HEK293 (cell line): Measurements from ENCODE around the gene MYO7A.

Experiments
- CTCF ChIA-PET: fragments of 350-600 bp; formaldehyde crosslinking; extraction: SDS; loops from one replicate; lab custom pipeline; 2021; ENCODE audit warnings: antibody characterized with exemption; lab: Yijun Ruan, JAX
- POLR2A ChIA-PET: fragments of 300-600 bp; formaldehyde crosslinking; extraction: SDS; loops from one replicate; lab custom pipeline; 2020; ENCODE audit warnings: antibody characterized with exemption, inconsistent platforms; lab: Yijun Ruan, JAX
- H3K27ac ChIP-seq: fragments of 200-500 bp; sonication (Bioruptor generic); 2 replicates; pipeline ENCODE4 v1.5.1; 2014; ENCODE audit warnings: low read depth, low read length, control low read depth, inconsistent platforms; ENCODE audit errors: extremely low read depth
- H3K36me3 ChIP-seq, 2 experiments: fragments of 200-500 bp in 1 of 2; sonication (Bioruptor generic) in 1 of 2; 1 replicate in 1 of 2; 2 replicates in 1 of 2; pipeline ENCODE4 v1.5.1; 2014 to 2017; ENCODE audit warnings: inconsistent platforms in 2 of 2, low read length in 2 of 2; ENCODE audit not compliant: control insufficient read depth in 2 of 2, insufficient read depth in 1 of 2
- H3K4me1 ChIP-seq: fragments of 200-500 bp; sonication (Bioruptor generic); 2 replicates; pipeline ENCODE4 v1.5.1; 2014; ENCODE audit warnings: mild to moderate bottlenecking, low read length, inconsistent platforms; ENCODE audit not compliant: control insufficient read depth, insufficient read depth
- H3K4me3 ChIP-seq: 2 replicates; pipeline ENCODE4 v1.5.1; 2011; ENCODE audit warnings: low read depth, mild to moderate bottlenecking, control low read depth, low read length, moderate library complexity
- H3K9me3 ChIP-seq: fragments of 200-500 bp; sonication (Bioruptor generic); 2 replicates; pipeline ENCODE4 v1.5.1; 2014; ENCODE audit warnings: low read depth, low read length, inconsistent platforms; ENCODE audit not compliant: control insufficient read depth, insufficient read depth
- BCL11A ChIP-seq: fragments of 450-650 bp; formaldehyde crosslinking; IDR thresholded peaks from 2 replicates; pipeline ENCODE4 v1.5.1; 2016; ENCODE audit warnings: low read depth, missing biosample characterization, missing genetic modification characterization
- BCL11B ChIP-seq: fragments of 450-650 bp; formaldehyde crosslinking; IDR thresholded peaks from 2 replicates; pipeline ENCODE4 v1.5.1; 2016; ENCODE audit warnings: low read depth, missing biosample characterization, missing genetic modification characterization
- HOXA7 ChIP-seq: sonication (generic); formaldehyde crosslinking; IDR thresholded peaks from 2 replicates; pipeline ENCODE4 v1.8.1; 2022; ENCODE audit warnings: missing genetic modification reagents, borderline replicate concordance
- RBAK ChIP-seq: fragments of 450-650 bp; formaldehyde crosslinking; IDR thresholded peaks from 2 replicates; pipeline ENCODE4 v1.5.1; 2016; ENCODE audit warnings: missing biosample characterization, missing genetic modification characterization
- YY1 ChIP-seq: fragments of 450-650 bp; formaldehyde crosslinking; IDR thresholded peaks from 2 replicates; pipeline ENCODE4 v1.5.1; 2018; ENCODE audit warnings: missing biosample characterization, missing genetic modification characterization
- ZBTB1 ChIP-seq: fragments of 450-650 bp; formaldehyde crosslinking; IDR thresholded peaks from 2 replicates; pipeline ENCODE4 v1.5.1; 2016; ENCODE audit warnings: missing biosample characterization, missing genetic modification characterization
- ZNF169 ChIP-seq: fragments of 450-650 bp; formaldehyde crosslinking; IDR thresholded peaks from 2 replicates; pipeline ENCODE4 v1.5.1; 2016; ENCODE audit warnings: missing biosample characterization, missing genetic modification characterization
- ZNF175 ChIP-seq: fragments of 450-650 bp; formaldehyde crosslinking; IDR thresholded peaks from 2 replicates; pipeline ENCODE4 v1.5.1; 2016; ENCODE audit warnings: missing biosample characterization, missing genetic modification characterization
- ZNF19 ChIP-seq: fragments of 450-650 bp; formaldehyde crosslinking; IDR thresholded peaks from 2 replicates; pipeline ENCODE4; 2016; ENCODE audit warnings: missing biosample characterization, missing genetic modification characterization, low read depth
- ZNF2 ChIP-seq: fragments of 450-650 bp; formaldehyde crosslinking; IDR thresholded peaks from 2 replicates; pipeline ENCODE4 v1.5.1; 2016; ENCODE audit warnings: missing biosample characterization, missing genetic modification characterization
- ZNF324 ChIP-seq: fragments of 450-650 bp; formaldehyde crosslinking; IDR thresholded peaks from 2 replicates; pipeline ENCODE4 v1.5.1; 2016; ENCODE audit warnings: missing biosample characterization, missing genetic modification characterization
- ZNF354C ChIP-seq: fragments of 450-650 bp; formaldehyde crosslinking; IDR thresholded peaks from 2 replicates; pipeline ENCODE4 v1.5.1; 2016; ENCODE audit warnings: missing biosample characterization, missing genetic modification characterization, low read depth, borderline replicate concordance
- ZNF510 ChIP-seq: fragments of 450-650 bp; formaldehyde crosslinking; IDR thresholded peaks from 2 replicates; pipeline ENCODE4 v1.5.1; 2018; ENCODE audit warnings: mild to moderate bottlenecking, missing genetic modification characterization, missing biosample characterization; ENCODE audit not compliant: insufficient replicate concordance
- ZNF514 ChIP-seq: fragments of 450-650 bp; formaldehyde crosslinking; IDR thresholded peaks from 2 replicates; pipeline ENCODE4 v1.5.1; 2016; ENCODE audit warnings: missing biosample characterization, missing genetic modification characterization
- ZNF548 ChIP-seq: fragments of 450-650 bp; formaldehyde crosslinking; IDR thresholded peaks from 2 replicates; pipeline ENCODE4 v1.5.1; 2016; ENCODE audit warnings: missing biosample characterization, missing genetic modification characterization
- ZNF600 ChIP-seq: fragments of 450-650 bp; formaldehyde crosslinking; IDR thresholded peaks from 2 replicates; pipeline ENCODE4 v1.5.1; 2016; ENCODE audit warnings: missing biosample characterization, missing genetic modification characterization
- ZNF626 ChIP-seq: fragments of 450-650 bp; sonication (Bioruptor Pico); formaldehyde crosslinking; IDR thresholded peaks from 2 replicates; pipeline ENCODE4 v1.5.1; 2018; ENCODE audit warnings: missing biosample characterization, missing genetic modification characterization, inconsistent platforms
- ZNF677 ChIP-seq: fragments of 450-650 bp; IDR thresholded peaks from 2 replicates; pipeline ENCODE4 v1.5.0; 2018; ENCODE audit warnings: missing biosample characterization, mild to moderate bottlenecking, missing genetic modification characterization, moderate library complexity
- ZNF791 ChIP-seq: fragments of 450-650 bp; formaldehyde crosslinking; IDR thresholded peaks from 2 replicates; pipeline ENCODE4 v1.5.1; 2016; ENCODE audit warnings: missing biosample characterization, missing genetic modification characterization
- ZNF830 ChIP-seq: fragments of 450-650 bp; IDR thresholded peaks from 2 replicates; pipeline ENCODE4 v1.5.0; 2018; ENCODE audit warnings: missing biosample characterization, missing genetic modification characterization, low read depth, mild to moderate bottlenecking, moderate library complexity
- ZNF837 ChIP-seq: fragments of 450-650 bp; formaldehyde crosslinking; IDR thresholded peaks from 2 replicates; pipeline ENCODE4 v1.5.1; 2016; ENCODE audit warnings: missing biosample characterization, missing genetic modification characterization
- ZSCAN30 ChIP-seq: fragments of 450-650 bp; IDR thresholded peaks from 2 replicates; pipeline ENCODE4 v1.5.1; 2018; ENCODE audit warnings: missing biosample characterization, mild to moderate bottlenecking, missing genetic modification characterization, moderate library complexity
- TF ChIP-seq, protein P1 (sequence below): fragments of 450-650 bp; formaldehyde crosslinking; IDR thresholded peaks from 2 replicates; pipeline ENCODE4 v1.5.1; 2016; ENCODE audit warnings: missing biosample characterization, missing genetic modification characterization
- TF ChIP-seq, protein P2 (sequence below): fragments of 450-650 bp; formaldehyde crosslinking; IDR thresholded peaks from 2 replicates; pipeline ENCODE4 v1.5.1; 2016; ENCODE audit warnings: missing biosample characterization, missing genetic modification characterization
- TF ChIP-seq, protein P3 (sequence below): IDR thresholded peaks from 2 replicates; pipeline ENCODE4 v1.6.1; 2011; ENCODE audit warnings: mild to moderate bottlenecking, low read depth, low read length, borderline replicate concordance
- TF ChIP-seq, protein P4 (sequence below): sonication (generic); formaldehyde crosslinking; IDR thresholded peaks from 2 replicates; pipeline ENCODE4 v1.8.1; 2022; ENCODE audit warnings: mild to moderate bottlenecking, moderate library complexity, missing genetic modification reagents
- TF ChIP-seq, protein P5 (sequence below): fragments of 450-650 bp; formaldehyde crosslinking; IDR thresholded peaks from 2 replicates; pipeline ENCODE4 v1.5.1; 2016; ENCODE audit warnings: missing biosample characterization, missing genetic modification characterization

The MYO7A gene

DNA sequence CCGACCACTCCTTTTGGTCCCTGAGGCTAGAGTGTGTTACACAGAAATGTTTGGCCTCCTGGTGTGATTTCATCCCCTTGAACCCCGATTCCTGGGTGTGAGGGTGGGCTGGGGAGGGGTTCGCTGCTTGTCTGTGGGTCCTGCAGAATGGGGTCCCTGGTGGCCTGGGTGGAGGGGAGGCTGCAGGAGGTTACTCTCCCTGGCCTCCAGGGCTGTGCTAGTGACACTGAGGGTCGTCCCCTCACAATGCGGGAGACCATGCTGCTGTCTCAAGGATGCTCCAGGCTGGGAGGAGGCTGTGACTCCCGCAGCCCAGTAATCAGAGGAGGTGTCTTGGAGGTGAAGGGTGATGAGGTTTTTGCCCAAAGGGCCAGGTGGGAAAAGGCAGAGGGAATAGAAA lies 42.4 kb upstream of the MYO7A start:
- POLR2A ChIA-PET = no interaction called here
- Histone ChIP-seq H3K36me3 (no peaks in the 10 kb centered on the region), H3K9me3 (no peaks in the 10 kb centered on the region), H3K4me3 (no peak overlapping the region), H3K27ac (no peak overlapping the region), H3K4me1 (no peaks in the 10 kb centered on the region)
- CTCF ChIA-PET = no interaction called here
- TF ChIP-seq, protein P1, sequence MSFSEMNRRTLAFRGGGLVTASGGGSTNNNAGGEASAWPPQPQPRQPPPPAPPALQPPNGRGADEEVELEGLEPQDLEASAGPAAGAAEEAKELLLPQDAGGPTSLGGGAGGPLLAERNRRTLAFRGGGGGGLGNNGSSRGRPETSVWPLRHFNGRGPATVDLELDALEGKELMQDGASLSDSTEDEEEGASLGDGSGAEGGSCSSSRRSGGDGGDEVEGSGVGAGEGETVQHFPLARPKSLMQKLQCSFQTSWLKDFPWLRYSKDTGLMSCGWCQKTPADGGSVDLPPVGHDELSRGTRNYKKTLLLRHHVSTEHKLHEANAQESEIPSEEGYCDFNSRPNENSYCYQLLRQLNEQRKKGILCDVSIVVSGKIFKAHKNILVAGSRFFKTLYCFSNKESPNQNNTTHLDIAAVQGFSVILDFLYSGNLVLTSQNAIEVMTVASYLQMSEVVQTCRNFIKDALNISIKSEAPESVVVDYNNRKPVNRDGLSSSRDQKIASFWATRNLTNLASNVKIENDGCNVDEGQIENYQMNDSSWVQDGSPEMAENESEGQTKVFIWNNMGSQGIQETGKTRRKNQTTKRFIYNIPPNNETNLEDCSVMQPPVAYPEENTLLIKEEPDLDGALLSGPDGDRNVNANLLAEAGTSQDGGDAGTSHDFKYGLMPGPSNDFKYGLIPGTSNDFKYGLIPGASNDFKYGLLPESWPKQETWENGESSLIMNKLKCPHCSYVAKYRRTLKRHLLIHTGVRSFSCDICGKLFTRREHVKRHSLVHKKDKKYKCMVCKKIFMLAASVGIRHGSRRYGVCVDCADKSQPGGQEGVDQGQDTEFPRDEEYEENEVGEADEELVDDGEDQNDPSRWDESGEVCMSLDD = no peak
- TF ChIP-seq ZNF169 (no peak), HOXA7 (CRISPR knock-in tag) (no peak), ZNF548 (no peak), BCL11A (tag by site-specific recombination) (no peak), ZSCAN30 (no peak), ZNF19 (tag by site-specific recombination) (no peak), ZNF354C (tag by site-specific recombination) (no peak), ZNF175 (tag by site-specific recombination) (no peak), ZNF600 (tag by site-specific recombination) (no peak), YY1 (tag by site-specific recombination) (no peak), ZBTB1 (tag by site-specific recombination) (no peak), ZNF677 (tag by site-specific recombination) (no peak)
- TF ChIP-seq, protein P2, sequence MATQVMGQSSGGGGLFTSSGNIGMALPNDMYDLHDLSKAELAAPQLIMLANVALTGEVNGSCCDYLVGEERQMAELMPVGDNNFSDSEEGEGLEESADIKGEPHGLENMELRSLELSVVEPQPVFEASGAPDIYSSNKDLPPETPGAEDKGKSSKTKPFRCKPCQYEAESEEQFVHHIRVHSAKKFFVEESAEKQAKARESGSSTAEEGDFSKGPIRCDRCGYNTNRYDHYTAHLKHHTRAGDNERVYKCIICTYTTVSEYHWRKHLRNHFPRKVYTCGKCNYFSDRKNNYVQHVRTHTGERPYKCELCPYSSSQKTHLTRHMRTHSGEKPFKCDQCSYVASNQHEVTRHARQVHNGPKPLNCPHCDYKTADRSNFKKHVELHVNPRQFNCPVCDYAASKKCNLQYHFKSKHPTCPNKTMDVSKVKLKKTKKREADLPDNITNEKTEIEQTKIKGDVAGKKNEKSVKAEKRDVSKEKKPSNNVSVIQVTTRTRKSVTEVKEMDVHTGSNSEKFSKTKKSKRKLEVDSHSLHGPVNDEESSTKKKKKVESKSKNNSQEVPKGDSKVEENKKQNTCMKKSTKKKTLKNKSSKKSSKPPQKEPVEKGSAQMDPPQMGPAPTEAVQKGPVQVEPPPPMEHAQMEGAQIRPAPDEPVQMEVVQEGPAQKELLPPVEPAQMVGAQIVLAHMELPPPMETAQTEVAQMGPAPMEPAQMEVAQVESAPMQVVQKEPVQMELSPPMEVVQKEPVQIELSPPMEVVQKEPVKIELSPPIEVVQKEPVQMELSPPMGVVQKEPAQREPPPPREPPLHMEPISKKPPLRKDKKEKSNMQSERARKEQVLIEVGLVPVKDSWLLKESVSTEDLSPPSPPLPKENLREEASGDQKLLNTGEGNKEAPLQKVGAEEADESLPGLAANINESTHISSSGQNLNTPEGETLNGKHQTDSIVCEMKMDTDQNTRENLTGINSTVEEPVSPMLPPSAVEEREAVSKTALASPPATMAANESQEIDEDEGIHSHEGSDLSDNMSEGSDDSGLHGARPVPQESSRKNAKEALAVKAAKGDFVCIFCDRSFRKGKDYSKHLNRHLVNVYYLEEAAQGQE = no peak

DNA sequence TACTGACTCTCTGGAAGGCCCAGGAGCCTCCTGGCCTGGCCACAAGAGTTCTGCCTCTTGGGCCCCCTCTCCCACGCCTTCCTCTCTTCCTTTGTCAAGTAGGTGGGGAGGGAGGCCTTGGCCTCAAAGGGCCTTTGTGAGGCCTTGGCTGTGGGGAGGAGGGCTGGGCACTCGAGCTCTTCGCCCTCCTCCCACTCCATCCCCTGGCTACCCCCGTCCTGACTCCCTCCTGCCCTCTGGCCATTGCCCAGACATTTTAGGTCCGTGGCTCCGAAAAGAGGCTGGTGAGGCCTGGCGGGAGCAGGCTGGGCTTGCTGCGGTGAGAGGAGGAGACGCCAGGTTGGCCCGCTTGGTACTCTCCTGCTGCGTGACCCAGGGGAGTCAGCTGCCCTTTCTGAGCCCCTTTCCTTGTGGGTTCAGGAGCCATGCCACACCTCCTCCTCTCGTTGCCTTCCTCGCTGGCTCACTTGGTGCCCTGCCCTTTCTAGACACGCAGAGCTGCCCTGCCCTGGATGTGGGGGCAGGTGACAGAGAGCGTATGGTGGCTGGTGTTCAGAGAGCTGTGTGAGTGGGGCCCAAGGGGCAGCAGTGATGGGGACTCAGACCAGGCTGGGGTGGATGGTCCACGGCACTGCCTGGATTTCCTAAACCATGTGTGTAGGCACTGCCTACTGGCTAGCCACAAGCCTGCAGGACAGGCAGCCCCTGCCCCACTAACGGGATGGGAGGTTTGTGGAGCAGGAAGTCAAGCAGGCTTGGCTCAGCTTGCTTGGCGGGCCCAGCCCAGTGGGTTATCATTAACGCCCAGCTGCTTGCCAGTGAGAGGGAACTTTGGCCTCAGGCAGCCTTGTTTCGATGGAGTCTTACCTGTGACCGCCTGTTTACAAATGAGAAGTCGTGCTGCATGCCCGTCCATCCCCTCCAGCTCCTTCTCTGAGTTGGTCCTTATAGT lies 41.2 kb upstream of the MYO7A start:
- ChIA-PET CTCF (interaction anchor here (0.7 to 0.9 kb wide), 2 partner anchors 9 to 41 kb away, joined by 3 to 4 read pairs; no protein-coding TSS in a partner anchor), POLR2A (no interaction called here)
- no peaks in the 10 kb centered on the region for H3K4me1 ChIP-seq
- no peaks in the 10 kb centered on the region for H3K36me3 ChIP-seq
- H3K4me3 ChIP-seq = no peak overlapping the region
- H3K9me3 ChIP-seq = no peaks in the 10 kb centered on the region
- H3K27ac ChIP-seq = no peak overlapping the region
- TF ChIP-seq RBAK (tag by site-specific recombination) (no peak), ZNF626 (tag by site-specific recombination) (no peak), ZNF791 (tag by site-specific recombination) (no peak), ZNF514 (no peak), BCL11B (tag by site-specific recombination) (no peak), ZNF830 (tag by site-specific recombination) (no peak), ZNF2 (tag by site-specific recombination) (no peak), ZNF510 (no peak), ZNF837 (tag by site-specific recombination) (no peak), ZNF324 (tag by site-specific recombination) (no peak)
- TF ChIP-seq, protein P3, sequence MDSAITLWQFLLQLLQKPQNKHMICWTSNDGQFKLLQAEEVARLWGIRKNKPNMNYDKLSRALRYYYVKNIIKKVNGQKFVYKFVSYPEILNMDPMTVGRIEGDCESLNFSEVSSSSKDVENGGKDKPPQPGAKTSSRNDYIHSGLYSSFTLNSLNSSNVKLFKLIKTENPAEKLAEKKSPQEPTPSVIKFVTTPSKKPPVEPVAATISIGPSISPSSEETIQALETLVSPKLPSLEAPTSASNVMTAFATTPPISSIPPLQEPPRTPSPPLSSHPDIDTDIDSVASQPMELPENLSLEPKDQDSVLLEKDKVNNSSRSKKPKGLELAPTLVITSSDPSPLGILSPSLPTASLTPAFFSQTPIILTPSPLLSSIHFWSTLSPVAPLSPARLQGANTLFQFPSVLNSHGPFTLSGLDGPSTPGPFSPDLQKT = no peak
- TF ChIP-seq, protein P4, sequence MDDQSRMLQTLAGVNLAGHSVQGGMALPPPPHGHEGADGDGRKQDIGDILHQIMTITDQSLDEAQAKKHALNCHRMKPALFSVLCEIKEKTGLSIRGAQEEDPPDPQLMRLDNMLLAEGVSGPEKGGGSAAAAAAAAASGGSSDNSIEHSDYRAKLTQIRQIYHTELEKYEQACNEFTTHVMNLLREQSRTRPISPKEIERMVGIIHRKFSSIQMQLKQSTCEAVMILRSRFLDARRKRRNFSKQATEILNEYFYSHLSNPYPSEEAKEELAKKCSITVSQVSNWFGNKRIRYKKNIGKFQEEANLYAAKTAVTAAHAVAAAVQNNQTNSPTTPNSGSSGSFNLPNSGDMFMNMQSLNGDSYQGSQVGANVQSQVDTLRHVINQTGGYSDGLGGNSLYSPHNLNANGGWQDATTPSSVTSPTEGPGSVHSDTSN (CRISPR knock-in tag) = no peak
- TF ChIP-seq, protein P5, sequence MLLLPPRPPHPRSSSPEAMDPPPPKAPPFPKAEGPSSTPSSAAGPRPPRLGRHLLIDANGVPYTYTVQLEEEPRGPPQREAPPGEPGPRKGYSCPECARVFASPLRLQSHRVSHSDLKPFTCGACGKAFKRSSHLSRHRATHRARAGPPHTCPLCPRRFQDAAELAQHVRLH (tag by site-specific recombination) = no peak
